Panc1 (cell line): ENCODE data around the gene NUB1. TPM values are rescaled to one million over a fixed set of nuclear protein-coding genes. Genes with fewer than 3 reads are reported as not detected.

Experiments used
- ATAC-seq: fragments of 200-7000 bp; cut with Tn5 transposase; 2 replicates; pipeline ENCODE4 v1.9.1; 2020; ENCODE audit warnings: mild to moderate bottlenecking, moderate library complexity
- BruUV-seq: library from RNA; stranded (reverse); fragments of 400-500 nt; replicated peaks from 2 replicates; lab custom pipeline; 2021; lab: Mats Ljungman, UMichigan
- CTCF ChIA-PET: fragments of 300-600 bp; sonication (Branson Sonifier 250); formaldehyde crosslinking; loops from one replicate; lab custom pipeline; 2022; ENCODE audit warnings: antibody characterized with exemption; lab: Charles Lee
- POLR2A ChIA-PET: fragments of 300-600 bp; sonication (Branson Sonifier 250); formaldehyde crosslinking; loops from one replicate; lab custom pipeline; 2022; ENCODE audit warnings: antibody characterized with exemption; lab: Charles Lee
- DNase-seq: peaks from one replicate; pipeline ENCODE4 v3.0.0-alpha.2; 2010; ENCODE audit warnings: low read depth, low spot score
- H3K27ac ChIP-seq: 2 replicates; pipeline ENCODE4 v1.5.1; 2011; ENCODE audit warnings: mild to moderate bottlenecking, low read length, inconsistent platforms
- H3K27me3 ChIP-seq: fragments of 200-500 bp; sonication (Bioruptor generic); 2 replicates; pipeline ENCODE4 v1.6.0; 2014; ENCODE audit warnings: low read length, inconsistent platforms; ENCODE audit not compliant: control insufficient read depth, insufficient read depth
- H3K36me3 ChIP-seq: fragments of 200-500 bp; sonication (Bioruptor generic); 2 replicates; pipeline ENCODE4 v1.5.1; 2014; ENCODE audit warnings: inconsistent platforms, mild to moderate bottlenecking, low read length, moderate library complexity; ENCODE audit not compliant: control insufficient read depth, insufficient read depth
- H3K4me1 ChIP-seq: 2 replicates; pipeline ENCODE4 v1.5.1; 2011; ENCODE audit warnings: inconsistent platforms, mild to moderate bottlenecking, low read length, moderate library complexity; ENCODE audit not compliant: control insufficient read depth, insufficient read depth
- H3K4me3 ChIP-seq, 2 experiments: 2 replicates each; pipeline ENCODE4 v1.5.1; 2011 to 2012; ENCODE audit warnings: low read depth in 2 of 2, low read length in 2 of 2, mild to moderate bottlenecking in 2 of 2, inconsistent platforms in 1 of 2, moderate library complexity in 1 of 2
- H3K9me3 ChIP-seq: fragments of 200-500 bp; sonication (Bioruptor generic); 2 replicates; pipeline ENCODE4 v1.5.1; 2014; ENCODE audit warnings: low read depth, mild to moderate bottlenecking, inconsistent platforms, low read length, moderate library complexity; ENCODE audit not compliant: control insufficient read depth, insufficient read depth
- CTCF ChIP-seq: fragments of 450-650 bp; IDR thresholded peaks from 2 replicates; pipeline ENCODE4 v1.5.1; 2017; ENCODE audit warnings: mild to moderate bottlenecking
- POLR2AphosphoS5 ChIP-seq: IDR thresholded peaks from 2 replicates; pipeline ENCODE4 v1.6.1; 2012; ENCODE audit warnings: mild to moderate bottlenecking, low read depth, low read length, moderate library complexity
- REST ChIP-seq, 2 experiments: IDR thresholded peaks; 2 replicates each; pipeline ENCODE4 v1.6.1; 2011 to 2012; ENCODE audit warnings: low read depth in 2 of 2, control low read depth in 1 of 2, low read length in 1 of 2, mild to moderate bottlenecking in 1 of 2, moderate library complexity in 1 of 2; ENCODE audit not compliant: insufficient read depth in 1 of 2
- SIN3A ChIP-seq: IDR thresholded peaks from 2 replicates; pipeline ENCODE4 v1.6.1; 2012; ENCODE audit warnings: low read depth, mild to moderate bottlenecking, low read length, moderate library complexity, borderline replicate concordance; ENCODE audit not compliant: insufficient read depth
- TCF7L2 ChIP-seq: IDR thresholded peaks from 2 replicates; pipeline ENCODE4 v1.6.1; 2011; ENCODE audit warnings: mild to moderate bottlenecking, low read depth, low read length, inconsistent platforms
- in situ Hi-C: cut with HindIII; loops from 2 replicates; pipeline ENCODE4 v1.10.0; 2016; ENCODE audit warnings: low sequenced_read_pairs, low pct_unique_long_range_greater_than_20kb
- intact Hi-C: fragments of 100-400 bp; cut with micrococcal nuclease; formaldehyde crosslinking; loops from one replicate; pipeline ENCODE4 v1.10.0; 2022; ENCODE audit not compliant: unreplicated experiment
- total RNA-seq: library from RNA; stranded (reverse); gene quantifications from one replicate; pipeline ENCODE4 v1.2.1, GENCODE V29; 2021; ENCODE audit not compliant: unreplicated experiment

Gene NUB1
- total RNA-seq, 1 experiment from 2014 or later, result 50.5 TPM

GRCh38 chr7:151392002-151392401, 50.4 kb downstream of the NUB1 start:
- Histone ChIP-seq H3K4me3 (no peak overlapping the region), H3K27me3 (no peaks in the 10 kb centered on the region), H3K27ac (no peak overlapping the region), H3K9me3 (no peaks in the 10 kb centered on the region), H3K4me1 (peaks cover 4% of the 10 kb centered on the region; the same call in 1 of the 2 replicates), H3K36me3 (no peaks in the 10 kb centered on the region)
- in situ Hi-C loops (no loop called here), intact Hi-C loops (no loop called here)
- TF ChIP-seq TCF7L2 (no peak), SIN3A (no peak), REST (IDR thresholded peaks at IDR 0.05; ENCODE audit: insufficient read depth in 1 of 2, low read depth in 2 of 2, low read length in 1 of 2) (no peak), CTCF (no peak), POLR2AphosphoS5 (no peak)
- CTCF ChIA-PET, result no interaction called here
- no peak for DNase-seq
- ATAC-seq, result no peak
- no TSS peak for BruUV-seq
- POLR2A ChIA-PET, result no interaction called here

GRCh38 chr7:151392426-151392825, 50.8 kb downstream of the NUB1 start:
- DNase-seq (no peak), ATAC-seq (no peak)
- Histone ChIP-seq H3K27me3 (no peaks in the 10 kb centered on the region), H3K36me3 (no peaks in the 10 kb centered on the region), H3K4me3 (no peak overlapping the region), H3K9me3 (no peaks in the 10 kb centered on the region), H3K4me1 (peaks cover 4% of the 10 kb centered on the region; the same call in 1 of the 2 replicates), H3K27ac (no peak overlapping the region)
- ChIA-PET CTCF (no interaction called here), POLR2A (no interaction called here)
- in situ Hi-C loops, result no loop called here
- intact Hi-C loops, result no loop called here
- TF ChIP-seq POLR2AphosphoS5 (no peak), TCF7L2 (no peak), CTCF (no peak), SIN3A (no peak), REST (IDR thresholded peaks at IDR 0.05; ENCODE audit: insufficient read depth in 1 of 2, low read depth in 2 of 2, low read length in 1 of 2) (no peak)
- BruUV-seq, result no TSS peak
